RWPE1 (cell line): Measurements from ENCODE around the gene CAMK1G.

ENCODE experiments used
- CTCF ChIA-PET: fragments of 350-600 bp; sonication (Branson Sonifier 250); formaldehyde crosslinking; extraction: SDS; loops from one replicate; lab custom pipeline; 2021; lab: Yijun Ruan, JAX
- POLR2A ChIA-PET: fragments of 400-600 bp; formaldehyde crosslinking; extraction: SDS; loops from one replicate; lab custom pipeline; 2020; ENCODE audit warnings: antibody characterized with exemption; ENCODE audit not compliant: low non-redundant PET; lab: Yijun Ruan, JAX
- DNase-seq: peaks from one replicate; pipeline ENCODE4 v3.0.0; 2012; ENCODE audit warnings: low spot score
- H3K27ac ChIP-seq: fragments of 450-650 bp; 2 replicates; pipeline ENCODE4 v1.5.1; 2017
- CTCF ChIP-seq: fragments of 450-650 bp; conservative IDR thresholded peaks from 2 replicates; pipeline ENCODE4 v1.5.1; 2017; ENCODE audit warnings: low read depth, mild to moderate bottlenecking

Gene CAMK1G

GRCh38 chr1:209583408-209583807, at the start of gene CAMK1G:
Gene CAMK1G (plus strand): TSS chr1:209583714. CDS start chr1:209594984, 11,270 bp downstream.
- TF ChIP-seq CTCF, result no peak
- no peak for DNase-seq
- H3K27ac ChIP-seq, result no peak within 1 kb of the TSS
- CTCF ChIA-PET, result interaction anchor here (0.6 to 1.5 kb wide), 3 partner anchors 14 to 109 kb away, joined by 3 read pairs; no protein-coding TSS in a partner anchor
- POLR2A ChIA-PET, result no interaction called here

- no peak for DNase-seq
- no peak overlapping the region for H3K27ac ChIP-seq
- ChIA-PET CTCF (interaction anchor here (0.6 to 0.8 kb wide), 3 partner anchors 34 to 919 kb away, joined by 3 to 5 read pairs (median 4); no protein-coding TSS in a partner anchor), POLR2A (no interaction called here)
- TF ChIP-seq CTCF, result no peak
Measured at GRCh38 chr1:209534496-209535250, 48.8 kb upstream of the CAMK1G start.

- ChIA-PET POLR2A (no interaction called here), CTCF (no interaction called here)
- no peak for DNase-seq
- H3K27ac ChIP-seq, result no peak overlapping the region
- no peak for TF ChIP-seq CTCF
Measured at GRCh38 chr1:209536843-209537242, 46.7 kb upstream of the CAMK1G start.

- TF ChIP-seq CTCF, result no peak
- DNase-seq, result no peak
- no peak overlapping the region for H3K27ac ChIP-seq
- POLR2A ChIA-PET, result no interaction called here
- CTCF ChIA-PET, result interaction anchor here (0.7 kb wide), 2 partner anchors 240 to 797 kb away, joined by 3 to 4 read pairs; no protein-coding TSS in a partner anchor
Measured at GRCh38 chr1:209537336-209538114, 46.0 kb upstream of the CAMK1G start.

GRCh38 chr1:209539576-209539975, 43.9 kb upstream of the CAMK1G start:
- no peak for TF ChIP-seq CTCF
- POLR2A ChIA-PET, result no interaction called here
- DNase-seq, result no peak
- CTCF ChIA-PET, result no interaction called here
- no peak overlapping the region for H3K27ac ChIP-seq

GRCh38 chr1:209542585-209542984, 40.9 kb upstream of the CAMK1G start:
- peak; percentile 83 for DNase-seq
- H3K27ac ChIP-seq, result no peak overlapping the region
- TF ChIP-seq CTCF, result no peak
- ChIA-PET POLR2A (no interaction called here), CTCF (interaction anchor here (0.9 kb wide), 1 partner anchor 30 kb away, joined by 3 read pairs; no protein-coding TSS in a partner anchor)
